ENCODE measurements around the gene NMBR. TPM values are rescaled to one million over a fixed set of nuclear protein-coding genes. Genes with fewer than 3 reads are reported as not detected.
"Not testable (repeated sequence)": the region's sequence is repeated elsewhere in the genome, so short reads cannot be mapped to it uniquely, and the experiment has no call there.

The NMBR gene
- total RNA-seq, 4 donors from 2014 or later: not detected

DNA sequence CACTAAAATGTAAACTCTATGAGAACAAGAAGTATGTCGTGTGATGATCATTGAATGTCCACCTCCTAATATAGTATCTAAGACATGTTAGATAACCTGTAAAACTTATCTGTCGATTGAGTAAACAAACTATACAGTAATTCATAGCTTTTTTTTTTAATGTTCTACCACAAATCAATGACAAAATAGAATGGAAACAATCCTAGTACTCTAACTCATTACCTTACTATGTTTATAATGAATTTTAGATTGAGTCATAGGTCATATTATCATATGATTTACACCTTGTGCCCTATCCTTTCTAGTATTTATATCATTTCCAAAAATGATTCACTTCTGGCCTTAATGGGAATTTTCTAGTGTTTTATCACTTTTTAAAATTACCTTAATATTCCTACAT is 6.3 kb upstream of the NMBR start:
- H3K27ac ChIP-seq (replicated peaks in 1 of 4): no peak overlapping the region
- H3K36me3 ChIP-seq: no peaks in the 10 kb centered on the region
- no peaks in the 10 kb centered on the region for H3K27me3 ChIP-seq
- H3K4me1 ChIP-seq: peaks cover 12 to 29% (median 21%) of the 10 kb centered on the region in 4 donors
- TF ChIP-seq, protein P1, sequence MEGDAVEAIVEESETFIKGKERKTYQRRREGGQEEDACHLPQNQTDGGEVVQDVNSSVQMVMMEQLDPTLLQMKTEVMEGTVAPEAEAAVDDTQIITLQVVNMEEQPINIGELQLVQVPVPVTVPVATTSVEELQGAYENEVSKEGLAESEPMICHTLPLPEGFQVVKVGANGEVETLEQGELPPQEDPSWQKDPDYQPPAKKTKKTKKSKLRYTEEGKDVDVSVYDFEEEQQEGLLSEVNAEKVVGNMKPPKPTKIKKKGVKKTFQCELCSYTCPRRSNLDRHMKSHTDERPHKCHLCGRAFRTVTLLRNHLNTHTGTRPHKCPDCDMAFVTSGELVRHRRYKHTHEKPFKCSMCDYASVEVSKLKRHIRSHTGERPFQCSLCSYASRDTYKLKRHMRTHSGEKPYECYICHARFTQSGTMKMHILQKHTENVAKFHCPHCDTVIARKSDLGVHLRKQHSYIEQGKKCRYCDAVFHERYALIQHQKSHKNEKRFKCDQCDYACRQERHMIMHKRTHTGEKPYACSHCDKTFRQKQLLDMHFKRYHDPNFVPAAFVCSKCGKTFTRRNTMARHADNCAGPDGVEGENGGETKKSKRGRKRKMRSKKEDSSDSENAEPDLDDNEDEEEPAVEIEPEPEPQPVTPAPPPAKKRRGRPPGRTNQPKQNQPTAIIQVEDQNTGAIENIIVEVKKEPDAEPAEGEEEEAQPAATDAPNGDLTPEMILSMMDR (IDR thresholded peaks at IDR 0.05): no peak
- TF ChIP-seq EP300 (IDR thresholded peaks at IDR 0.05) (no peak), POLR2AphosphoS5 (IDR thresholded peaks at IDR 0.05) (no peak), POLR2A (IDR thresholded peaks at IDR 0.05; ENCODE audit: low read depth) (no peak)
- intact Hi-C loops (cut with DNase I): no loop called here
- whole genome bisulfite sequencing: 90% methylated on average over 2 of the region's 2 CpGs
- no peaks in the 10 kb centered on the region for H3K9me3 ChIP-seq
- H3K4me3 ChIP-seq: no peak overlapping the region
- DNase-seq (ENCODE audit: extremely low spot score): no peak

DNA sequence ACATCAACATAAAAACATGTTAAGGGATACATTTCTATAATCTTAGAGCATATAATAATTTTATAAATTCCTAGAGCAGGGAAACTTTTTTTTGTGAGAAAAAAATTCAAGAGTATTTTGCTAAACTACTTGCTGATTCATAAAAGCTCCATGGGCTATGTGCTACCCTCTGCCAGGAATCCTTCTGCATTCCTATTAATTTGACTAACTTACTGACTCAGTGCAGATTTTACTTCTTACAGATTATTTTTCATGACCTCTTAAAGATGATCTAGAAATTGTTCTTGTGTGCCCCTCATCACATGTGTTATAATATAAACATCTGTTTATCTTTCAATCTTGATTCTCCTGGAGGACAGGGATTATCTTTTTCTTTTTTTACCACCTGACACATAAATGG is 5.8 kb upstream of the NMBR start:
- no peaks in the 10 kb centered on the region for H3K9me3 ChIP-seq
- H3K36me3 ChIP-seq: no peaks in the 10 kb centered on the region
- H3K4me3 ChIP-seq: no peak overlapping the region
- peaks cover 16 to 33% (median 26%) of the 10 kb centered on the region in 4 donors for H3K4me1 ChIP-seq
- DNase-seq (ENCODE audit: extremely low spot score): no peak
- TF ChIP-seq, protein P1 (IDR thresholded peaks at IDR 0.05): no peak
- no peak for TF ChIP-seq EP300 (IDR thresholded peaks at IDR 0.05)
- no peak for TF ChIP-seq POLR2AphosphoS5 (IDR thresholded peaks at IDR 0.05)
- no peak for TF ChIP-seq POLR2A (IDR thresholded peaks at IDR 0.05; ENCODE audit: low read depth)
- no peaks in the 10 kb centered on the region for H3K27me3 ChIP-seq
- H3K27ac ChIP-seq (replicated peaks in 1 of 4): no peak overlapping the region
- intact Hi-C loops (cut with DNase I): no loop called here

DNA sequence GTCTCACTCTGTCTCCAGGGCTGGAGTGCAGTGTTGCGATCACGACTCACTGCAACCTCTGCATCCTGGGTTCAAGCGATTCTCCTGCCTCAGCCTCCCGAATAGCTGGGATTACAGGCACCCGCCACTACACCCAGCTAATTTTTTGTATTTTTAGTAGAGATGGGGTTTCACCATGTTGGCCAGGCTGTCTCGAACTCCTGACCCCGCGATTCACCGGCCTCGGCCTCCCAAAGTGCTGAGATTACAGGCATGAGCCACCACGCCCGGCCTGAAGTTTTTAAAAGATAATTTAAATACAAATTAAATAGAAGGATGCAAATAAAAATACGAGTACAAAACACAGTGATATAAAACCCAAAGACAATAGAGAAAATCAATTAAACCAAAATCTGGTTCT is 5.4 kb downstream of the NMBR start:
- intact Hi-C loops (cut with DNase I); DNase-seq (ENCODE audit: extremely low spot score); H3K4me1 ChIP-seq; H3K27me3 ChIP-seq; H3K4me3 ChIP-seq; H3K36me3 ChIP-seq; H3K9me3 ChIP-seq; H3K27ac ChIP-seq (replicated peaks in 1 of 4): not testable (repeated sequence)
- WGBS: 90% methylated on average over 13 of the region's 13 CpGs

DNA sequence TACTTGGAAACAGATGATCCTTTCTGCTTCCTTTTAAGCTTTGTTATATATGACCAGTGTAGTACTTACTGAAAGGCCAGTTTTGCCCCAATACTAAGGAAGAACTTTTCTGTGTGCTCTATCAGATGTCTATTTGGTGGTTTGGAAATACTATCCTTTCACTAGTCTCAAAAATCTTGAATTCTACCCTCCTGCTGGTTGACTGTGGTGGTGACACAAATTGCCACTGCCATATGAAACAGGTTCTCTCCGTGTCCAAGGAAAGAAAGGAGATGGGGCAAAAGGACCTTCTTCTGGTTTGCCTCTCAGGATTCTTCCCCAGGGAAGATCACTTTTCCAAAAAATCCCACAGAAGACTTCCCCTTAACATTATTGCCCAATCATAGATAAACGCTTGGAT is 8.0 kb downstream of the NMBR start:
- no peak overlapping the region for H3K4me3 ChIP-seq
- TF ChIP-seq POLR2A (IDR thresholded peaks at IDR 0.05; ENCODE audit: low read depth): no peak
- TF ChIP-seq EP300 (IDR thresholded peaks at IDR 0.05): no peak
- TF ChIP-seq, protein P1 (IDR thresholded peaks at IDR 0.05): no peak
- no peak for TF ChIP-seq POLR2AphosphoS5 (IDR thresholded peaks at IDR 0.05)
- intact Hi-C loops (cut with DNase I): no loop called here
- H3K4me1 ChIP-seq: no peaks in the 10 kb centered on the region
- no peak for DNase-seq (ENCODE audit: extremely low spot score)
- no peaks in the 10 kb centered on the region for H3K9me3 ChIP-seq
- no peaks in the 10 kb centered on the region for H3K36me3 ChIP-seq
- WGBS: 48% methylated on average over 2 of the region's 2 CpGs
- H3K27me3 ChIP-seq: no peaks in the 10 kb centered on the region
- no peak overlapping the region for H3K27ac ChIP-seq (replicated peaks in 1 of 4)

DNA sequence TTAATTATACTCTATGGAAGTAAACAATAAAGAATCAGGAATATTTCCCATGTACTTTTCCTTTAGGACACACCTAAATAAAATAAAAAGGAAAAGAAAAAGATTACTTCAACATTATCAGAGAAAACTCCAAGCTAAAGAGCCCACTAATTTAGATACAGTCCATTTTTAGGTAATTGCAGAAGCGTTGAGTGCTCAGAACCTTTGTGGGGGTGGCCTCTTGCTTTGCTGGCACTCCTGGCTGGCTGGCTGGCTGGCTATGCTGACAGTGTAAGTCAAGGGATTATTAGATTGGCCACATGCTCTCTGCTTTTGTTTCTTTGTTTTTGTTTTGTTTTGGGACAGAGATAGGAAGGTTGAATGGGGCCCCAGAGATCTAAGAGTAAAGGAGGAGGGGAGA is 14.3 kb downstream of the NMBR start, which contains the start of gene GJE1:
GJE1 (plus strand) TSS at position 301 of the 400 bp plus-strand sequence. CDS start 234 bp downstream, outside the sequence.
- intact Hi-C loops (cut with DNase I): no loop called here
- Histone ChIP-seq H3K36me3 (no peaks in the 10 kb centered on the region), H3K27ac (replicated peaks in 1 of 4) (no peak within 1 kb of the TSS), H3K4me1 (no peaks in the 10 kb centered on the region), H3K9me3 (peaks cover 0 to 10% (median 0%) of the 10 kb centered on the region in 4 donors), H3K27me3 (no peaks in the 10 kb centered on the region), H3K4me3 (no peak within 1 kb of the TSS)
- no peak for DNase-seq (ENCODE audit: extremely low spot score)
- WGBS: 68% methylated on average over 1 of the region's 1 CpG
- TF ChIP-seq POLR2A (IDR thresholded peaks at IDR 0.05; ENCODE audit: low read depth): no peak
- TF ChIP-seq EP300 (IDR thresholded peaks at IDR 0.05): no peak
- no peak for TF ChIP-seq POLR2AphosphoS5 (IDR thresholded peaks at IDR 0.05)
- TF ChIP-seq, protein P1 (IDR thresholded peaks at IDR 0.05): no peak

Data from esophagus muscularis mucosa (tissue), 4 donors.